Measurements from ENCODE around the gene PCLO. TPM values are rescaled to one million over a fixed set of nuclear protein-coding genes. Genes with fewer than 3 reads are reported as not detected.

Gene PCLO
- total RNA-seq, 1 experiment from 2014 or later: 7.5 TPM

DNA sequence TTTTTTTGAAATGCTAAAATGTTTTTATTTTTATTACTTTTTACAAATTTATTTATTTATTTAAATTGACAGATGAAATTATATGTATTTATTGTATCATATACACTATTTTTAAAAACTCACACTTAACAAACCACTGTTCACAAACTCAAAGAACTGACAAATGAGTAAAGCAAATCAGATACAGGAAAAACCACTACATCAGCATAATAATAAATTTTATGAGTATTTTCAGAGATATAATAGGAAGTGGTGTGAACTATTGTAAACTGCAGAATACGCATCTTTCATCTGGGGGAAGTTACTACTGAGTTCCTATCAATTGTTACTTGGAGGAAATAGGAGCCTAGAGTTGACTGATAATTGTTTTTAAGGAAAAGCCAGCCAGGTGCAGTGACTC, 150.7 kb downstream of the PCLO start:
- intact Hi-C loops (cut with micrococcal nuclease): no loop called here
- Histone ChIP-seq H3K9ac (ENCODE audit: low read length) (no peak overlapping the region), H3K4me3 (ENCODE audit: low read length) (no peak overlapping the region), H4K20me1 (ENCODE audit: low read length) (no peaks in the 10 kb centered on the region), H3F3A (ENCODE audit: low read length, unreplicated experiment) (no peaks in the 10 kb centered on the region), H3K4me2 (ENCODE audit: low read length) (no peak overlapping the region), H3K4me1 (ENCODE audit: insufficient read depth, low read length) (peaks cover 11% of the 10 kb centered on the region), H3K27me3 (ENCODE audit: low read length) (no peaks in the 10 kb centered on the region), H3K9me3 (ENCODE audit: low read length) (no peaks in the 10 kb centered on the region), H2AFZ (ENCODE audit: low read length) (no peak overlapping the region), H3K27ac (ENCODE audit: low read length) (no peak overlapping the region), H3K36me3 (ENCODE audit: low read depth, low read length) (no peaks in the 10 kb centered on the region), H3K9me2 (replicated peaks; ENCODE audit: low read length) (no peaks in the 10 kb centered on the region), H3K79me2 (ENCODE audit: low read length) (no peaks in the 10 kb centered on the region)
- no TSS peak for BruUV-seq (replicated peaks)
- TF ChIP-seq EZH2 (IDR thresholded peaks at IDR 0.05; ENCODE audit: low read length, unreplicated experiment) (no peak), EZH2phosphoT487 (IDR thresholded peaks at IDR 0.05; ENCODE audit: borderline replicate concordance, low read length) (no peak)
- TF ChIP-seq, protein P1, sequence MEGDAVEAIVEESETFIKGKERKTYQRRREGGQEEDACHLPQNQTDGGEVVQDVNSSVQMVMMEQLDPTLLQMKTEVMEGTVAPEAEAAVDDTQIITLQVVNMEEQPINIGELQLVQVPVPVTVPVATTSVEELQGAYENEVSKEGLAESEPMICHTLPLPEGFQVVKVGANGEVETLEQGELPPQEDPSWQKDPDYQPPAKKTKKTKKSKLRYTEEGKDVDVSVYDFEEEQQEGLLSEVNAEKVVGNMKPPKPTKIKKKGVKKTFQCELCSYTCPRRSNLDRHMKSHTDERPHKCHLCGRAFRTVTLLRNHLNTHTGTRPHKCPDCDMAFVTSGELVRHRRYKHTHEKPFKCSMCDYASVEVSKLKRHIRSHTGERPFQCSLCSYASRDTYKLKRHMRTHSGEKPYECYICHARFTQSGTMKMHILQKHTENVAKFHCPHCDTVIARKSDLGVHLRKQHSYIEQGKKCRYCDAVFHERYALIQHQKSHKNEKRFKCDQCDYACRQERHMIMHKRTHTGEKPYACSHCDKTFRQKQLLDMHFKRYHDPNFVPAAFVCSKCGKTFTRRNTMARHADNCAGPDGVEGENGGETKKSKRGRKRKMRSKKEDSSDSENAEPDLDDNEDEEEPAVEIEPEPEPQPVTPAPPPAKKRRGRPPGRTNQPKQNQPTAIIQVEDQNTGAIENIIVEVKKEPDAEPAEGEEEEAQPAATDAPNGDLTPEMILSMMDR (conservative IDR thresholded peaks at IDR 0.05; ENCODE audit: low read depth, low read length): no peak
- ChIA-PET POLR2A (ENCODE audit: unreplicated experiment) (no interaction called here), CTCF (no interaction called here)
- ATAC-seq (no peak), DNase-seq (no peak)

DNA sequence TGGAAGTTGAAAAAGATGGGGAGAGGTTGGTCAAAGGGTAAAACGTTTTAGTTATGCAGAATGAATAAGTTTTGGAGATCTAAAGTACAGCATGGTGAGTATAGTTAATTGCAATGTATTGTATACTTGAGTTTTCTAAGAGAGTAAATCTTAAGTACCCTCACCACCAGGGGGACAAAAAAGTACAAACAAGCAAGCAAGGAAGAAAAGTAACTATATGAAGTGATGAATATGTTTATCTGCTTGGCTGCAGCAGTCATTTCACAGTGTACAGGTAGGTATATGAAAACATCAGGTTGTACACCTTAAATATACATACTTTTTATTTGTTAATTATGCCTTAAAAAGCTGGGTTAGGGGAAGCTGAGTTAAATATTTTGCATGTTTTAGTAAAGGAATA, 157.3 kb downstream of the PCLO start:
- TF ChIP-seq EZH2 (IDR thresholded peaks at IDR 0.05; ENCODE audit: low read length, unreplicated experiment): no peak
- TF ChIP-seq, protein P1 (conservative IDR thresholded peaks at IDR 0.05; ENCODE audit: low read depth, low read length): peak; percentile 58
- no TSS peak for BruUV-seq (replicated peaks)
- no peaks in the 10 kb centered on the region for H3K9me2 ChIP-seq (replicated peaks; ENCODE audit: low read length)
- no peaks in the 10 kb centered on the region for H3K27me3 ChIP-seq (ENCODE audit: low read length)
- ATAC-seq (peak; percentile 39; the same call in 1 of the 2 replicates), DNase-seq (peak; percentile 60)
- H3F3A ChIP-seq (ENCODE audit: low read length, unreplicated experiment): no peaks in the 10 kb centered on the region
- no peak overlapping the region for H2AFZ ChIP-seq (ENCODE audit: low read length)
- H3K36me3 ChIP-seq (ENCODE audit: low read depth, low read length): no peaks in the 10 kb centered on the region
- H3K79me2 ChIP-seq (ENCODE audit: low read length): no peaks in the 10 kb centered on the region
- ChIA-PET POLR2A (ENCODE audit: unreplicated experiment) (no interaction called here), CTCF (interaction anchor here (0.5 kb wide), 1 partner anchor 20 kb away, joined by 3 read pairs; no protein-coding TSS in a partner anchor)
- intact Hi-C loops (cut with micrococcal nuclease): loop anchor here (1.0 to 5.0 kb wide), 5 partner anchors 47 to 195 kb away; partner anchors contain the start of gene PCLO
- no peak overlapping the region for H3K4me2 ChIP-seq (ENCODE audit: low read length)
- no peaks in the 10 kb centered on the region for H4K20me1 ChIP-seq (ENCODE audit: low read length)
- no peaks in the 10 kb centered on the region for H3K9me3 ChIP-seq (ENCODE audit: low read length)
- no peak overlapping the region for H3K9ac ChIP-seq (ENCODE audit: low read length)
- H3K27ac ChIP-seq (ENCODE audit: low read length): no peak overlapping the region
- no peak overlapping the region for H3K4me3 ChIP-seq (ENCODE audit: low read length)
- H3K4me1 ChIP-seq (ENCODE audit: insufficient read depth, low read length): peaks cover 19% of the 10 kb centered on the region

DNA sequence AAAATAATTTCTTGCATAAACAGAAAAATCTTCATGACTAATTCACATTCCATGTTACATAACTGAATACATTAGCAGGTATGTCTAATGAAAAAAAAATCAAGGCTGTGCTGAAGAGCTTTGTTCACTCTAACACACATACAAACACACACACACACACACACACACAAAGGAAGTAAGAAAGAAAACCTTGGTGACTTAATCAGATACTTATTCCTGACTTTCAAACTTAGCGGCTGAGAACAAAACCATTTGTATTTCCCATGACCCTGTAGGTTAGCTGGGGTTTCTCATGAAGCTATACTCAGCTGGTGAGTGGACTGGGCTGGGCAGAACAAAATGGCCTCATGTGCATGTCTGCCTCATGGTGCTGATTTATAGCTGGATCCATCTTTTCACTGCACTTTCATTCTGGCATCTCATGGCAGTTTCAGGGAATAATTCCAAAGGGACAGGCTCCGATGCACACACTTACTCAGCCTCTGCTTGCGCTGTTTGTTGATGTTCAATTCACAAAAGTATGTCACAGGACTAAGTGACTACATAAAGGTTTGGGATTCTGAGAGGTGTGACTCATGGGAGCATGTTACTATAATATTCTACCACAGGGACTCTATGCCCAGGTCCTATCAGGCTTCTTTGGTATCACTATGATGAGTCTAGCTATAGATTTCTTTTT, 161.2 kb downstream of the PCLO start:
- no peak for DNase-seq
- intact Hi-C loops (cut with micrococcal nuclease): no loop called here
- H3K27me3 ChIP-seq (ENCODE audit: low read length): no peaks in the 10 kb centered on the region
- ChIA-PET CTCF (no interaction called here), POLR2A (ENCODE audit: unreplicated experiment) (no interaction called here)
- H3K4me1 ChIP-seq (ENCODE audit: insufficient read depth, low read length): peaks cover 7% of the 10 kb centered on the region; the same call in 1 of the 2 replicates
- no peaks in the 10 kb centered on the region for H3K36me3 ChIP-seq (ENCODE audit: low read depth, low read length)
- H3K9me2 ChIP-seq (replicated peaks; ENCODE audit: low read length): no peaks in the 10 kb centered on the region
- no peak overlapping the region for H3K4me3 ChIP-seq (ENCODE audit: low read length)
- no peaks in the 10 kb centered on the region for H3K9me3 ChIP-seq (ENCODE audit: low read length)
- no peak overlapping the region for H2AFZ ChIP-seq (ENCODE audit: low read length)
- H4K20me1 ChIP-seq (ENCODE audit: low read length): no peaks in the 10 kb centered on the region
- no peak for ATAC-seq
- no peaks in the 10 kb centered on the region for H3K79me2 ChIP-seq (ENCODE audit: low read length)
- TF ChIP-seq, protein P1 (conservative IDR thresholded peaks at IDR 0.05; ENCODE audit: low read depth, low read length): no peak
- TF ChIP-seq EZH2phosphoT487 (IDR thresholded peaks at IDR 0.05; ENCODE audit: borderline replicate concordance, low read length) (no peak), EZH2 (IDR thresholded peaks at IDR 0.05; ENCODE audit: low read length, unreplicated experiment) (no peak)
- H3K4me2 ChIP-seq (ENCODE audit: low read length): no peak overlapping the region
- H3F3A ChIP-seq (ENCODE audit: low read length, unreplicated experiment): no peaks in the 10 kb centered on the region
- H3K9ac ChIP-seq (ENCODE audit: low read length): no peak overlapping the region
- no peak overlapping the region for H3K27ac ChIP-seq (ENCODE audit: low read length)
- BruUV-seq (replicated peaks): no TSS peak
